ENCODE results near the gene TRABD2B. TPM values are rescaled to one million over a fixed set of nuclear protein-coding genes. Genes with fewer than 3 reads are reported as not detected.
A peak's percentile ranks its signal among the peaks of the same experiment; 100 is the strongest.

The TRABD2B gene
- total and polyA plus RNA-seq, 2 donors = 0.09 to 0.75 TPM

DNA sequence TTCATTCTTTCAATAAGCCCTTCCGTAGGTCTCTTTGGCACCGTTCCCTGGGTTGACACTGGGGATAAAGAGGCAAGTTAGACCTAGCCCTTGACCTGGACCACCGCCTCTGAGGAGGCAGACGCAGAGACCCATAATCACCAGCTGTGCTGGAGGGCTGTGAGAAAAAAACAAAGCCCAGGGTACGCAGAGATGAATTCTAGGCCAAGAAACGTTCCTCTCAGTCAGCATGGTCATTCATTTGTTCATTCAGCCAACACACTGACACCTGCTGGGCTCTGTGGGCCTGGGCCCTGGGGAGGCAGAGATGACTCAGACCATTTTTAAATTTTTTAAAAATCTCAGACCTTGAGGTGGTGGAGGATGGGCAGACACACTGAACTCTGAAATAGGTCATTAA is 26.3 kb upstream of the TRABD2B start:
- Histone ChIP-seq H3K9me3 (ENCODE audit: control insufficient read depth in 2 of 2, insufficient read depth in 1 of 2, low read length in 1 of 2) (no peaks in the 10 kb centered on the region), H3K4me1 (ENCODE audit: control insufficient read depth in 2 of 2, insufficient read depth in 2 of 2, low read length in 2 of 2) (no peaks in the 10 kb centered on the region), H3K27me3 (ENCODE audit: control insufficient read depth in 2 of 2, insufficient read depth in 1 of 2, low read length in 1 of 2) (peaks cover 0 to 2% of the 10 kb centered on the region in 2 donors), H3K36me3 (ENCODE audit: control insufficient read depth in 2 of 2, insufficient read depth in 2 of 2, low read length in 1 of 2) (no peaks in the 10 kb centered on the region), H3K27ac (ENCODE audit: low read depth in 1 of 2, low read length in 1 of 2) (no peak overlapping the region), H3K4me3 (ENCODE audit: low read length in 2 of 2) (no peak overlapping the region)
- no peak for DNase-seq (ENCODE audit: low read depth in 6 of 9, low spot score in 9 of 9)
- WGBS = 97% methylated on average over 6 of the region's 6 CpGs

DNA sequence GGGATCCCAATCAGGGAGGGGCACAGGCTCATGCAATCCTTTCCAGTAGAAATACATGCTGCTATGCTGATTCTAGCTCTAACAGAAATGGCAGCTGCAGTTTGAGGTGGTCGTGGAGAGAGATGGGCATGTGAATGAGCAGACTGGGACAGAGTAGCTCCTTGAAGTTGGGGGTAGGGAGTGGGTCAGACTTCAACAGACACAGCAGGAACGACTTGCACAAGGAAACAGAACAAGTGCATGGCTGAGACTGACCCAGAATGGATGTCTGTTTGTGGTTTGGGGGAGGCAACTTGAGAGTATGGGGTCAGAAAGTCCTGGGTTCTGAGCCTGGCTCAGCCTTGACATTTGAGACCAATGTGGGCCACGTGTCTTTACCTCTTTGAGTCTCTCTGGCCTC is 25.1 kb upstream of the TRABD2B start:
- Histone ChIP-seq H3K27ac (ENCODE audit: low read depth in 1 of 2, low read length in 1 of 2) (no peak overlapping the region), H3K27me3 (ENCODE audit: control insufficient read depth in 2 of 2, insufficient read depth in 1 of 2, low read length in 1 of 2) (peaks cover 0 to 2% of the 10 kb centered on the region in 2 donors), H3K4me3 (ENCODE audit: low read length in 2 of 2) (no peak overlapping the region), H3K9me3 (ENCODE audit: control insufficient read depth in 2 of 2, insufficient read depth in 1 of 2, low read length in 1 of 2) (no peaks in the 10 kb centered on the region), H3K4me1 (ENCODE audit: control insufficient read depth in 2 of 2, insufficient read depth in 2 of 2, low read length in 2 of 2) (no peaks in the 10 kb centered on the region), H3K36me3 (ENCODE audit: control insufficient read depth in 2 of 2, insufficient read depth in 2 of 2, low read length in 1 of 2) (no peaks in the 10 kb centered on the region)
- no peak for DNase-seq (ENCODE audit: low read depth in 6 of 9, low spot score in 9 of 9)
- WGBS = 79% methylated on average over 3 of the region's 3 CpGs

DNA sequence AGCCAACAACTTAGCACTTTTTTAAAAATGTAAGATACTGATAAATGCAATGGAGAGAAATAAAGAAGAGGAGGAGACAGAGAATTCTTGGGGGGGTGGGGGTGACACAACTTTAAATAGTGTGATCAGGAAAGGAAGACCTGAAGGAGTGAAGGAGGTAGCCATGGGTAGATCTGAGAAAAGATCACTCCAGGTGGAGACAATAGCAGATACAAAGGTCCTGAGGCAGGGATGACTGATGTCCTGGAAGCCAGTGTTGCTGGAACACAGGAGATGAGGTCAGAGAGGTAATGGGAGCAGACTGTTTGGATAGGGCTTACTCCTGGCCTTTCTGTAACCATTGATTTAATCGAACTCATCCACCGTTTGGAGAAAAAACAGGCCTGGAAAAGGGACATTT is 24.6 kb upstream of the TRABD2B start:
- Histone ChIP-seq H3K36me3 (ENCODE audit: control insufficient read depth in 2 of 2, insufficient read depth in 2 of 2, low read length in 1 of 2) (no peaks in the 10 kb centered on the region), H3K4me3 (ENCODE audit: low read length in 2 of 2) (no peak overlapping the region), H3K27ac (ENCODE audit: low read depth in 1 of 2, low read length in 1 of 2) (no peak overlapping the region), H3K27me3 (ENCODE audit: control insufficient read depth in 2 of 2, insufficient read depth in 1 of 2, low read length in 1 of 2) (peaks cover 0 to 2% of the 10 kb centered on the region in 2 donors), H3K9me3 (ENCODE audit: control insufficient read depth in 2 of 2, insufficient read depth in 1 of 2, low read length in 1 of 2) (no peaks in the 10 kb centered on the region), H3K4me1 (ENCODE audit: control insufficient read depth in 2 of 2, insufficient read depth in 2 of 2, low read length in 2 of 2) (no peaks in the 10 kb centered on the region)
- no peak for DNase-seq (ENCODE audit: low read depth in 6 of 9, low spot score in 9 of 9)
- 98% methylated on average over 2 of the region's 2 CpGs for WGBS

DNA sequence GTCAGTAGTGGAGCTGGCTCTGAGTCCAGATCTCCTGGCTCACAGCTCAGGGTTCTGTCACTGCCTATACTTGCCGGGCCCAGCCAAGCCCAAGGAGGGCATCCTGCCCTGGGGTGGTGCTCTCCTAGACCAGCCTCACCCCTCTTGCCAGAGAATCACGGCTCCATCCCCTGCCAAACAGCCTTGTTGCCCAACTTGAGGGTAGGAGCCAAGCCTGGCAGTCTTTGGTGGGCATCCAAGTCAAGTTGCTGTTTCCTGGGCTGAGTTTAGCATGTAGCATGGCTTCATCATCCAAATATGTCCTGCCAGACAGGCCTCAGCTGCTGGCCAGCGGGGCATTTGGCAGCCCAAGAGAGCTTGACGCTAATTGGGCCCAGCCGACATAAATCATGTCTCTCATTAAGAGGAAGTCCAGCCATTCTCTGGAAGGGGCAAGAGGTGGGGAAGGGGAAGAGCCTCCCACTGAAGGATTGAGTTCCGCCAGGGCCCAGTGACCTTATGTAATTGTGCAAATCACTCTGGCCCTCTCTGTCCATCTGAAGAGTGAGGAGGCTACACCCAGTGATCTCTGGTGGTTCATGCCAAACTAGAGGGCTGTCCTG is 22.6 kb upstream of the TRABD2B start:
- no peak overlapping the region for H3K4me3 ChIP-seq (ENCODE audit: low read length in 2 of 2)
- peaks cover 0 to 4% of the 10 kb centered on the region in 2 donors for H3K27me3 ChIP-seq (ENCODE audit: control insufficient read depth in 2 of 2, insufficient read depth in 1 of 2, low read length in 1 of 2)
- no peaks in the 10 kb centered on the region for H3K36me3 ChIP-seq (ENCODE audit: control insufficient read depth in 2 of 2, insufficient read depth in 2 of 2, low read length in 1 of 2)
- DNase-seq (ENCODE audit: low read depth in 6 of 9, low spot score in 9 of 9) = no peak
- no peak overlapping the region for H3K27ac ChIP-seq (ENCODE audit: low read depth in 1 of 2, low read length in 1 of 2)
- no peaks in the 10 kb centered on the region for H3K4me1 ChIP-seq (ENCODE audit: control insufficient read depth in 2 of 2, insufficient read depth in 2 of 2, low read length in 2 of 2)
- no peaks in the 10 kb centered on the region for H3K9me3 ChIP-seq (ENCODE audit: control insufficient read depth in 2 of 2, insufficient read depth in 1 of 2, low read length in 1 of 2)
- WGBS = 87% methylated on average over 6 of the region's 6 CpGs

DNA sequence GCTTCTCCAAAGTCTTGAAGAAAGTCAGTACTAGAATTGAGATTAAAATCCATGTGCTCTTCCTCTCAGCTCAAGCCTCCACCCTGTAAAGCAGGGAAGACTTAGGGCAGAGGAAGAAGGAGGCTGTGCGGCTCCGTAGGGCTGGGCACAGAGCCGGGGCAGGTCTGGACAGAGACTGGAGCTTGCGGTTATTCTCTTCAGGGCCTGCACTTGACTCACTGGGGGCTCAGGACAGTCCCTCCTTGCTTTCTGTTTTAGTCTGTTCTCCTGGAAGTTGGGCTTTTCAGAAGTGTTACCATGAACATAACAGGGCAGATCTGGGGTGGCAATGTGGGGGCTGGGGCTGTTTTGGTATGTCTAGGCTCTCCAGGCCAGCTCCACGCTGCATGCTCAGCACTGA is 21.6 kb upstream of the TRABD2B start:
- Histone ChIP-seq H3K9me3 (ENCODE audit: control insufficient read depth in 2 of 2, insufficient read depth in 1 of 2, low read length in 1 of 2) (no peaks in the 10 kb centered on the region), H3K36me3 (ENCODE audit: control insufficient read depth in 2 of 2, insufficient read depth in 2 of 2, low read length in 1 of 2) (no peaks in the 10 kb centered on the region), H3K4me1 (ENCODE audit: control insufficient read depth in 2 of 2, insufficient read depth in 2 of 2, low read length in 2 of 2) (no peaks in the 10 kb centered on the region), H3K27ac (ENCODE audit: low read depth in 1 of 2, low read length in 1 of 2) (no peak overlapping the region), H3K4me3 (ENCODE audit: low read length in 2 of 2) (no peak overlapping the region), H3K27me3 (ENCODE audit: control insufficient read depth in 2 of 2, insufficient read depth in 1 of 2, low read length in 1 of 2) (peaks cover 0 to 4% of the 10 kb centered on the region in 2 donors)
- no peak for DNase-seq (ENCODE audit: low read depth in 6 of 9, low spot score in 9 of 9)
- 94% methylated on average over 5 of the region's 5 CpGs for WGBS

DNA sequence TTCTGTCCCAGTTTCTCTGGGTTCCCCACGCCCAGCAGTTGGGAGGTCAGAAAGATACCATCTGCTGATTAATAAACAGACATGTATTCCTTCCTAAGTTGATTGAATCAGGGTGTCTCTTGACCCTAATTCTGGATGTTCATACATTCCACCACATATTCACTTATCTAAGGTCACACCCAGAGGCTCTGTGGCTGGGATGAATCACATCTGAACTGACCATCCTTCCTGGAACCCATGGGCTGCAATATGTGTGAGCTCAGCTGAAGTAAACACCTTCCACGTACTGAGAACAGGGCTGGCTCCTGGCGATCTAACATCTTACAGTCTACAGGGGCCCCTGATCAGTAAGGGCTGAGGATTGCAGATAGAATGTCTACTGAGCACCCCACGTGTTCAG is 20.5 kb upstream of the TRABD2B start:
- no peak overlapping the region for H3K27ac ChIP-seq (ENCODE audit: low read depth in 1 of 2, low read length in 1 of 2)
- no peaks in the 10 kb centered on the region for H3K9me3 ChIP-seq (ENCODE audit: control insufficient read depth in 2 of 2, insufficient read depth in 1 of 2, low read length in 1 of 2)
- H3K36me3 ChIP-seq (ENCODE audit: control insufficient read depth in 2 of 2, insufficient read depth in 2 of 2, low read length in 1 of 2) = no peaks in the 10 kb centered on the region
- 87% methylated on average over 4 of the region's 4 CpGs for WGBS
- no peak overlapping the region for H3K4me3 ChIP-seq (ENCODE audit: low read length in 2 of 2)
- peaks cover 0 to 4% of the 10 kb centered on the region in 2 donors for H3K27me3 ChIP-seq (ENCODE audit: control insufficient read depth in 2 of 2, insufficient read depth in 1 of 2, low read length in 1 of 2)
- H3K4me1 ChIP-seq (ENCODE audit: control insufficient read depth in 2 of 2, insufficient read depth in 2 of 2, low read length in 2 of 2) = no peaks in the 10 kb centered on the region
- no peak for DNase-seq (ENCODE audit: low read depth in 6 of 9, low spot score in 9 of 9)

DNA sequence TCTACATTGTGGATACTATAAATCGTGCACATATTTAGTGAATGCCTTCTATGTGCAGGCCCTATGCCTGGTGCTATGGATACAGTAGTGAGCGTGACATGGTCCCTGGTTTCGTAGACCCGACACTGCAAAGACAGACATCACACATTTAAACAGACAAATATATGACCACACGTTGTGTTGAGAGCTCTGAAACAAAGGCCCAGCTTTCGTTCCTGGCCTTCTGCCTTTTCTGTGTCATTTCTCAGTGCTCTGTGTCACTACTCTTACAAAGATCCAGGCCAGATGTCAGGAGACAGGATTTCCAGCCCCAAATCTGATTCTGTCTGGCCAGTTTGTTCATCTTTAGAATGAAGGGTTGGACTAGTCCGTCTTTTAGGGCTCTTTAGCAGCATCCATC is 19.3 kb upstream of the TRABD2B start:
- Histone ChIP-seq H3K36me3 (ENCODE audit: control insufficient read depth in 2 of 2, insufficient read depth in 2 of 2, low read length in 1 of 2) (no peaks in the 10 kb centered on the region), H3K27me3 (ENCODE audit: control insufficient read depth in 2 of 2, insufficient read depth in 1 of 2, low read length in 1 of 2) (peaks cover 0 to 4% of the 10 kb centered on the region in 2 donors), H3K4me3 (ENCODE audit: low read length in 2 of 2) (no peak overlapping the region), H3K9me3 (ENCODE audit: control insufficient read depth in 2 of 2, insufficient read depth in 1 of 2, low read length in 1 of 2) (no peaks in the 10 kb centered on the region), H3K27ac (ENCODE audit: low read depth in 1 of 2, low read length in 1 of 2) (no peak overlapping the region), H3K4me1 (ENCODE audit: control insufficient read depth in 2 of 2, insufficient read depth in 2 of 2, low read length in 2 of 2) (no peaks in the 10 kb centered on the region)
- WGBS = 96% methylated on average over 7 of the region's 7 CpGs
- DNase-seq (ENCODE audit: low read depth in 6 of 9, low spot score in 9 of 9) = no peak

DNA sequence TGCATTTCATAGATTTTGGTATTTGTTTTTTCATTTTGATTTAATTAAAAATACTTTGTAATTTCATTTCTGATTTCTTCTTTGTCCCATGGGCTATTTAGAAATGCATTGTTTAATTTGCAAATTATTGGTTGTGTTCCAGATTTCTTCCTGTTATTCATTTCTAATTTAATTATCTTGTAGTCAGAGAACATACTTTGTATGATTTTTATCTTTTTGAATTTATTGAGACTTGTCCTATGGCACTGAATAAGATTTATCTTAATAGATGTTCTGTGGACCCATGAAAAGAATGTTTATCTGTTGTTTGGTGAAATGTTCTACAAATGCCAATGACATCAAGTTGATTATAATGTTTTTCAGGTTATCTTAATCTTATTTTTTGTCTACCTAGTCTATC is 16.1 kb upstream of the TRABD2B start:
- H3K36me3 ChIP-seq (ENCODE audit: control insufficient read depth in 2 of 2, insufficient read depth in 2 of 2, low read length in 1 of 2) = no peaks in the 10 kb centered on the region
- H3K27ac ChIP-seq (ENCODE audit: low read depth in 1 of 2, low read length in 1 of 2) = no peak overlapping the region
- H3K27me3 ChIP-seq (ENCODE audit: control insufficient read depth in 2 of 2, insufficient read depth in 1 of 2, low read length in 1 of 2) = peaks cover 0 to 2% of the 10 kb centered on the region in 2 donors
- H3K4me3 ChIP-seq (ENCODE audit: low read length in 2 of 2) = no peak overlapping the region
- H3K4me1 ChIP-seq (ENCODE audit: control insufficient read depth in 2 of 2, insufficient read depth in 2 of 2, low read length in 2 of 2) = no peaks in the 10 kb centered on the region
- no peak for DNase-seq (ENCODE audit: low read depth in 6 of 9, low spot score in 9 of 9)
- no peaks in the 10 kb centered on the region for H3K9me3 ChIP-seq (ENCODE audit: control insufficient read depth in 2 of 2, insufficient read depth in 1 of 2, low read length in 1 of 2)

DNA sequence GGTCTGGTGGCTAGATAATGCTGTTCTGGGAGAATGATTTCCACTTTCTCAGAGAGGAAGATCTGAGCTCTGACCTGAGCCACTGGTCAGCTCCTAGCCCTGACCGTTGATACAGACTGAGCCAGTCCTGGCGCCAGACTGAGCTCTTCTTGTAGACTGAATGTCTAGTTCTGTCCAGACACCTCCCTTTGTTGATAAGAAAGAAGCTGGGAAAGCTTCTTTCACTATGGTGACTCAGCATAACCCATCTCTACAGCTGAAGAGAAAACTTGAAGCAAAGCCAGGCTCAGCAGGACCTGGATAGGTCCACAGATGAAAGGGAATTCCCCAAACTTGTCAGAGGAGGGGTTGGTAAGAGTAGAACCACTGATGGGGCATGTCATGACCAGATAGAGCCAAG is 9.9 kb upstream of the TRABD2B start:
- Histone ChIP-seq H3K27ac (ENCODE audit: low read depth in 1 of 2, low read length in 1 of 2) (no peak overlapping the region), H3K4me3 (ENCODE audit: low read length in 2 of 2) (no peak overlapping the region), H3K4me1 (ENCODE audit: control insufficient read depth in 2 of 2, insufficient read depth in 2 of 2, low read length in 2 of 2) (no peaks in the 10 kb centered on the region), H3K9me3 (ENCODE audit: control insufficient read depth in 2 of 2, insufficient read depth in 1 of 2, low read length in 1 of 2) (no peaks in the 10 kb centered on the region), H3K27me3 (ENCODE audit: control insufficient read depth in 2 of 2, insufficient read depth in 1 of 2, low read length in 1 of 2) (peaks cover 0 to 2% of the 10 kb centered on the region in 2 donors), H3K36me3 (ENCODE audit: control insufficient read depth in 2 of 2, insufficient read depth in 2 of 2, low read length in 1 of 2) (no peaks in the 10 kb centered on the region)
- peak in 1 of 9 donors; percentile 15 for DNase-seq (ENCODE audit: low read depth in 6 of 9, low spot score in 9 of 9)
- 87% methylated on average over 2 of the region's 2 CpGs for WGBS

DNA sequence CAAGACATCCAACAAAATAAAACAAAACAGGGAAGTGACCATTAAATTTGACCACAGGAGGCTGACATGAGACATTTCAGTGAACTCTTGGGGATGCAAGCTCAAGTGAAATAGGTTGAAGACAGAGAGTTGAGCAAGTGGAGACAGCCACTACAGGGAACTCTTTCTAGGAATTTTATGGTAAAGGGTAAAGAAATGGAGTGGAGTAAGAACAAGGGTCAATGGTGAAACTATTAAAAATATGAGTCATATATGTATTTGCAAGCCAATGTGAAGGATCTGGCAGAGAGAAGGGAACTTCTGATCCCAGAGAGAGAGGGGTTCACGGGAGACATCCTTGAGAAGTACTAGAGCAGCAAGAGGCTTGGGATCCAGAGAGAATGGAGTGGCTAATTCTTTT is 9.1 kb upstream of the TRABD2B start:
- H3K9me3 ChIP-seq (ENCODE audit: control insufficient read depth in 2 of 2, insufficient read depth in 1 of 2, low read length in 1 of 2) = no peaks in the 10 kb centered on the region
- no peaks in the 10 kb centered on the region for H3K36me3 ChIP-seq (ENCODE audit: control insufficient read depth in 2 of 2, insufficient read depth in 2 of 2, low read length in 1 of 2)
- WGBS = 91% methylated on average over 1 of the region's 1 CpG
- H3K4me1 ChIP-seq (ENCODE audit: control insufficient read depth in 2 of 2, insufficient read depth in 2 of 2, low read length in 2 of 2) = no peaks in the 10 kb centered on the region
- H3K4me3 ChIP-seq (ENCODE audit: low read length in 2 of 2) = no peak overlapping the region
- H3K27me3 ChIP-seq (ENCODE audit: control insufficient read depth in 2 of 2, insufficient read depth in 1 of 2, low read length in 1 of 2) = peaks cover 0 to 2% of the 10 kb centered on the region in 2 donors
- no peak overlapping the region for H3K27ac ChIP-seq (ENCODE audit: low read depth in 1 of 2, low read length in 1 of 2)
- DNase-seq (ENCODE audit: low read depth in 6 of 9, low spot score in 9 of 9) = no peak
